ENCODE results near the gene PLXNA1. TPM values are rescaled to one million over a fixed set of nuclear protein-coding genes. Genes with fewer than 3 reads are reported as not detected.

PLXNA1 gene
- total and polyA plus RNA-seq, 9 of the 15 experiments (the other 6 are each of a cell fraction or from before 2014, with no cell fraction given) = 0.23 to 59.9 (median 16.8) TPM

GRCh38 chr3:126998320-126998719 lies 15.4 kb downstream of the PLXNA1 start (continued):
- TF ChIP-seq, protein P1, sequence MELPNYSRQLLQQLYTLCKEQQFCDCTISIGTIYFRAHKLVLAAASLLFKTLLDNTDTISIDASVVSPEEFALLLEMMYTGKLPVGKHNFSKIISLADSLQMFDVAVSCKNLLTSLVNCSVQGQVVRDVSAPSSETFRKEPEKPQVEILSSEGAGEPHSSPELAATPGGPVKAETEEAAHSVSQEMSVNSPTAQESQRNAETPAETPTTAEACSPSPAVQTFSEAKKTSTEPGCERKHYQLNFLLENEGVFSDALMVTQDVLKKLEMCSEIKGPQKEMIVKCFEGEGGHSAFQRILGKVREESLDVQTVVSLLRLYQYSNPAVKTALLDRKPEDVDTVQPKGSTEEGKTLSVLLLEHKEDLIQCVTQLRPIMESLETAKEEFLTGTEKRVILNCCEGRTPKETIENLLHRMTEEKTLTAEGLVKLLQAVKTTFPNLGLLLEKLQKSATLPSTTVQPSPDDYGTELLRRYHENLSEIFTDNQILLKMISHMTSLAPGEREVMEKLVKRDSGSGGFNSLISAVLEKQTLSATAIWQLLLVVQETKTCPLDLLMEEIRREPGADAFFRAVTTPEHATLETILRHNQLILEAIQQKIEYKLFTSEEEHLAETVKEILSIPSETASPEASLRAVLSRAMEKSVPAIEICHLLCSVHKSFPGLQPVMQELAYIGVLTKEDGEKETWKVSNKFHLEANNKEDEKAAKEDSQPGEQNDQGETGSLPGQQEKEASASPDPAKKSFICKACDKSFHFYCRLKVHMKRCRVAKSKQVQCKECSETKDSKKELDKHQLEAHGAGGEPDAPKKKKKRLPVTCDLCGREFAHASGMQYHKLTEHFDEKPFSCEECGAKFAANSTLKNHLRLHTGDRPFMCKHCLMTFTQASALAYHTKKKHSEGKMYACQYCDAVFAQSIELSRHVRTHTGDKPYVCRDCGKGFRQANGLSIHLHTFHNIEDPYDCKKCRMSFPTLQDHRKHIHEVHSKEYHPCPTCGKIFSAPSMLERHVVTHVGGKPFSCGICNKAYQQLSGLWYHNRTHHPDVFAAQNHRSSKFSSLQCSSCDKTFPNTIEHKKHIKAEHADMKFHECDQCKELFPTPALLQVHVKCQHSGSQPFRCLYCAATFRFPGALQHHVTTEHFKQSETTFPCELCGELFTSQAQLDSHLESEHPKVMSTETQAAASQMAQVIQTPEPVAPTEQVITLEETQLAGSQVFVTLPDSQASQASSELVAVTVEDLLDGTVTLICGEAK (IDR thresholded peaks at IDR 0.05) = no peak
- TF ChIP-seq, protein P1 (CRISPR knock-in tag; IDR thresholded peaks at IDR 0.05) = no peak
- TF ChIP-seq, protein P2, sequence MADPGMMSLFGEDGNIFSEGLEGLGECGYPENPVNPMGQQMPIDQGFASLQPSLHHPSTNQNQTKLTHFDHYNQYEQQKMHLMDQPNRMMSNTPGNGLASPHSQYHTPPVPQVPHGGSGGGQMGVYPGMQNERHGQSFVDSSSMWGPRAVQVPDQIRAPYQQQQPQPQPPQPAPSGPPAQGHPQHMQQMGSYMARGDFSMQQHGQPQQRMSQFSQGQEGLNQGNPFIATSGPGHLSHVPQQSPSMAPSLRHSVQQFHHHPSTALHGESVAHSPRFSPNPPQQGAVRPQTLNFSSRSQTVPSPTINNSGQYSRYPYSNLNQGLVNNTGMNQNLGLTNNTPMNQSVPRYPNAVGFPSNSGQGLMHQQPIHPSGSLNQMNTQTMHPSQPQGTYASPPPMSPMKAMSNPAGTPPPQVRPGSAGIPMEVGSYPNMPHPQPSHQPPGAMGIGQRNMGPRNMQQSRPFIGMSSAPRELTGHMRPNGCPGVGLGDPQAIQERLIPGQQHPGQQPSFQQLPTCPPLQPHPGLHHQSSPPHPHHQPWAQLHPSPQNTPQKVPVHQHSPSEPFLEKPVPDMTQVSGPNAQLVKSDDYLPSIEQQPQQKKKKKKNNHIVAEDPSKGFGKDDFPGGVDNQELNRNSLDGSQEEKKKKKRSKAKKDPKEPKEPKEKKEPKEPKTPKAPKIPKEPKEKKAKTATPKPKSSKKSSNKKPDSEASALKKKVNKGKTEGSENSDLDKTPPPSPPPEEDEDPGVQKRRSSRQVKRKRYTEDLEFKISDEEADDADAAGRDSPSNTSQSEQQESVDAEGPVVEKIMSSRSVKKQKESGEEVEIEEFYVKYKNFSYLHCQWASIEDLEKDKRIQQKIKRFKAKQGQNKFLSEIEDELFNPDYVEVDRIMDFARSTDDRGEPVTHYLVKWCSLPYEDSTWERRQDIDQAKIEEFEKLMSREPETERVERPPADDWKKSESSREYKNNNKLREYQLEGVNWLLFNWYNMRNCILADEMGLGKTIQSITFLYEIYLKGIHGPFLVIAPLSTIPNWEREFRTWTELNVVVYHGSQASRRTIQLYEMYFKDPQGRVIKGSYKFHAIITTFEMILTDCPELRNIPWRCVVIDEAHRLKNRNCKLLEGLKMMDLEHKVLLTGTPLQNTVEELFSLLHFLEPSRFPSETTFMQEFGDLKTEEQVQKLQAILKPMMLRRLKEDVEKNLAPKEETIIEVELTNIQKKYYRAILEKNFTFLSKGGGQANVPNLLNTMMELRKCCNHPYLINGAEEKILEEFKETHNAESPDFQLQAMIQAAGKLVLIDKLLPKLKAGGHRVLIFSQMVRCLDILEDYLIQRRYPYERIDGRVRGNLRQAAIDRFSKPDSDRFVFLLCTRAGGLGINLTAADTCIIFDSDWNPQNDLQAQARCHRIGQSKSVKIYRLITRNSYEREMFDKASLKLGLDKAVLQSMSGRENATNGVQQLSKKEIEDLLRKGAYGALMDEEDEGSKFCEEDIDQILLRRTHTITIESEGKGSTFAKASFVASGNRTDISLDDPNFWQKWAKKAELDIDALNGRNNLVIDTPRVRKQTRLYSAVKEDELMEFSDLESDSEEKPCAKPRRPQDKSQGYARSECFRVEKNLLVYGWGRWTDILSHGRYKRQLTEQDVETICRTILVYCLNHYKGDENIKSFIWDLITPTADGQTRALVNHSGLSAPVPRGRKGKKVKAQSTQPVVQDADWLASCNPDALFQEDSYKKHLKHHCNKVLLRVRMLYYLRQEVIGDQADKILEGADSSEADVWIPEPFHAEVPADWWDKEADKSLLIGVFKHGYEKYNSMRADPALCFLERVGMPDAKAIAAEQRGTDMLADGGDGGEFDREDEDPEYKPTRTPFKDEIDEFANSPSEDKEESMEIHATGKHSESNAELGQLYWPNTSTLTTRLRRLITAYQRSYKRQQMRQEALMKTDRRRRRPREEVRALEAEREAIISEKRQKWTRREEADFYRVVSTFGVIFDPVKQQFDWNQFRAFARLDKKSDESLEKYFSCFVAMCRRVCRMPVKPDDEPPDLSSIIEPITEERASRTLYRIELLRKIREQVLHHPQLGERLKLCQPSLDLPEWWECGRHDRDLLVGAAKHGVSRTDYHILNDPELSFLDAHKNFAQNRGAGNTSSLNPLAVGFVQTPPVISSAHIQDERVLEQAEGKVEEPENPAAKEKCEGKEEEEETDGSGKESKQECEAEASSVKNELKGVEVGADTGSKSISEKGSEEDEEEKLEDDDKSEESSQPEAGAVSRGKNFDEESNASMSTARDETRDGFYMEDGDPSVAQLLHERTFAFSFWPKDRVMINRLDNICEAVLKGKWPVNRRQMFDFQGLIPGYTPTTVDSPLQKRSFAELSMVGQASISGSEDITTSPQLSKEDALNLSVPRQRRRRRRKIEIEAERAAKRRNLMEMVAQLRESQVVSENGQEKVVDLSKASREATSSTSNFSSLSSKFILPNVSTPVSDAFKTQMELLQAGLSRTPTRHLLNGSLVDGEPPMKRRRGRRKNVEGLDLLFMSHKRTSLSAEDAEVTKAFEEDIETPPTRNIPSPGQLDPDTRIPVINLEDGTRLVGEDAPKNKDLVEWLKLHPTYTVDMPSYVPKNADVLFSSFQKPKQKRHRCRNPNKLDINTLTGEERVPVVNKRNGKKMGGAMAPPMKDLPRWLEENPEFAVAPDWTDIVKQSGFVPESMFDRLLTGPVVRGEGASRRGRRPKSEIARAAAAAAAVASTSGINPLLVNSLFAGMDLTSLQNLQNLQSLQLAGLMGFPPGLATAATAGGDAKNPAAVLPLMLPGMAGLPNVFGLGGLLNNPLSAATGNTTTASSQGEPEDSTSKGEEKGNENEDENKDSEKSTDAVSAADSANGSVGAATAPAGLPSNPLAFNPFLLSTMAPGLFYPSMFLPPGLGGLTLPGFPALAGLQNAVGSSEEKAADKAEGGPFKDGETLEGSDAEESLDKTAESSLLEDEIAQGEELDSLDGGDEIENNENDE (IDR thresholded peaks at IDR 0.05; ENCODE audit: low read depth, low read length) = no peak
- TF ChIP-seq E2F6 (IDR thresholded peaks at IDR 0.05; ENCODE audit: borderline replicate concordance in 1 of 2, extremely low read depth in 1 of 2, insufficient read depth in 1 of 2, insufficient read length in 1 of 2, low read depth in 1 of 2, low read length in 1 of 2, poor library complexity in 1 of 2, severe bottlenecking in 1 of 2) (no peak), ZNF263 (CRISPR knock-in tag; IDR thresholded peaks at IDR 0.05; ENCODE audit: borderline replicate concordance) (no peak)

Data from K562 (cell line).